Measurements from ENCODE around the gene PTK7.

DNA sequence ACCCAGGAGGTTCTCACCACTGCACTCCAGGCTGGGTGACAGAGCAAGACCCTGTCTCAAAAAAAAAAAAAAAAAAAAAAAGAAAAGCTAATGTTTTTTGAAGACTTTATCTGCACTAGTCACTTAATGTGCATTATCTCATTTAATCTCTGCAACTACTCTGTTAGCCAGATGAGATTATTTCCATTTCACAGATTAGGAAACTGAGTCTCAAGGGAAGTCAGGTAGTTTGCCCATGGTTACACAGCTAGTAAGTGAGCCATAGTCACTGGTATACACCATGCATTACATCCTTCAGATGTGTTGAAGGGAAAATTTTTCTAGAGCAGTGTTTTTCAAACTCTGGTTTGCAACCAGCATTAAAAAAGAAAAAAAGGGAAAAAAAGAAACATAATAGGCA, 87.8 kb downstream of the PTK7 start:
- TF ChIP-seq GATA2 (IDR thresholded peaks at IDR 0.05; ENCODE audit: low read depth, low read length) (no peak), GATA3 (IDR thresholded peaks at IDR 0.05; ENCODE audit: low read depth, low read length) (no peak)
